ENCODE measurements around the gene LYRM1. TPM values are rescaled to one million over a fixed set of nuclear protein-coding genes. Genes with fewer than 3 reads are reported as not detected.

LYRM1 gene
- total and polyA plus RNA-seq, 2 experiments from 2014 or later, result 18.7 to 24.8 TPM

- TF ChIP-seq REST (IDR thresholded peaks at IDR 0.05; ENCODE audit: unreplicated experiment) (no peak), STAT1 (IDR thresholded peaks at IDR 0.05; ENCODE audit: unreplicated experiment) (no peak)
Measured at GRCh38 chr16:20859699-20860098, 40.9 kb upstream of the LYRM1 start (continued).

GRCh38 chr16:20860361-20860760, 40.2 kb upstream of the LYRM1 start:
- Mint-ChIP-seq H3K27ac (peak overlapping the region; percentile 35; the same call in 1 of the 2 replicates), H3K27me3 (ENCODE audit: insufficient read depth, low read depth, poor library complexity) (peaks cover 6% of the 10 kb centered on the region), H3K36me3 (ENCODE audit: low read depth) (peaks cover 32% of the 10 kb centered on the region), H3K4me3 (no peak overlapping the region), H3K9me3 (no peaks in the 10 kb centered on the region), H3K4me1 (peaks cover 45% of the 10 kb centered on the region)
- DNase-seq (ENCODE audit: low spot score) (no peak), ATAC-seq (no peak)
- Histone ChIP-seq H3F3A (replicated peaks; ENCODE audit: low read depth) (no peaks in the 10 kb centered on the region), H4K20me1 (replicated peaks; ENCODE audit: insufficient read depth) (no peaks in the 10 kb centered on the region; the same call in 1 of the 2 replicates), H2AFZ (no peak overlapping the region), H3K9me2 (ENCODE audit: insufficient read depth) (0 out of 2 replicates have a peak, but pooled peaks cover 6% of the 10 kb centered on the region), H3K36me3 (ENCODE audit: insufficient read depth) (no peaks in the 10 kb centered on the region; the same call in 1 of the 2 replicates), H3K4me2 (0 out of 2 replicates have a peak overlapping the region, but pooled peaks have one; percentile 51), H3K27me3 (ENCODE audit: insufficient read depth) (no peaks in the 10 kb centered on the region), H3K79me2 (replicated peaks; ENCODE audit: insufficient read depth) (peaks cover 30% of the 10 kb centered on the region), H3K27ac (ENCODE audit: low read depth) (peak overlapping the region; percentile 67), H3K4me1 (ENCODE audit: insufficient read depth) (peaks cover 43% of the 10 kb centered on the region), H3K4me3 (no peak overlapping the region)
- no peak for TF ChIP-seq REST (IDR thresholded peaks at IDR 0.05; ENCODE audit: unreplicated experiment)
- no peak for TF ChIP-seq ZNF331 (CRISPR knock-in tag; IDR thresholded peaks at IDR 0.05; ENCODE audit: low read depth)
- no peak for TF ChIP-seq POLR2AphosphoS5 (IDR thresholded peaks at IDR 0.05; ENCODE audit: low read depth)
- no peak for TF ChIP-seq CREB1 (CRISPR knock-in tag; IDR thresholded peaks at IDR 0.05; ENCODE audit: low read depth)
- no peak for TF ChIP-seq CTCF (conservative IDR thresholded peaks at IDR 0.05; ENCODE audit: low read depth in 2 of 2)
- no peak for TF ChIP-seq ETS1 (IDR thresholded peaks at IDR 0.05)
- TF ChIP-seq EZH2phosphoT487 (IDR thresholded peaks at IDR 0.05; ENCODE audit: unreplicated experiment), result no peak
